SK-N-SH treated with all-trans-retinoic acid at 6 μM for 48 hours (cell line): Measurements from ENCODE around the gene DOCK7.
A peak's percentile ranks its signal among the peaks of the same experiment; 100 is the strongest.
"Not testable (repeated sequence)": the region's sequence is repeated elsewhere in the genome, so short reads cannot be mapped to it uniquely, and the experiment has no call there.

ENCODE experiments used
- ATAC-seq: fragments of 200-7000 bp; cut with Tn5 transposase; 3 replicates; pipeline ENCODE4 v1.9.1; 2020; ENCODE audit warnings: mild to moderate bottlenecking, moderate library complexity
- ARNTL ChIP-seq: fragments of 450-650 bp; formaldehyde crosslinking; IDR thresholded peaks from 2 replicates; pipeline ENCODE4 v1.5.0; 2020; ENCODE audit warnings: low read depth, mild to moderate bottlenecking, moderate library complexity, borderline replicate concordance
- BACH2 ChIP-seq: fragments of 250-450 bp; sonication (Bioruptor Pico); IDR thresholded peaks from 2 replicates; pipeline ENCODE4 v1.9.0; 2021; ENCODE audit warnings: mild to moderate bottlenecking, borderline replicate concordance
- ESRRG ChIP-seq: fragments of 250-450 bp; sonication (Bioruptor Pico); IDR thresholded peaks from 2 replicates; pipeline ENCODE4 v1.6.1; 2021; ENCODE audit warnings: mild to moderate bottlenecking
- GLIS3 ChIP-seq: fragments of 250-450 bp; sonication (Bioruptor Pico); IDR thresholded peaks from 2 replicates; pipeline ENCODE4 v1.5.0; 2020; ENCODE audit warnings: mild to moderate bottlenecking, moderate library complexity
- OSR1 ChIP-seq: fragments of 250-450 bp; sonication (Bioruptor Pico); IDR thresholded peaks from 2 replicates; pipeline ENCODE4 v1.8.0; 2022; ENCODE audit warnings: moderate library complexity, mild to moderate bottlenecking, inconsistent platforms
- PPARA ChIP-seq: fragments of 250-450 bp; sonication (Bioruptor Pico); IDR thresholded peaks from 2 replicates; pipeline ENCODE4 v1.5.0; 2020; ENCODE audit warnings: mild to moderate bottlenecking, borderline replicate concordance
- SNAI2 ChIP-seq: fragments of 250-450 bp; sonication (Bioruptor Pico); IDR thresholded peaks from 2 replicates; pipeline ENCODE4 v1.5.0; 2020; ENCODE audit warnings: mild to moderate bottlenecking, moderate library complexity
- TCF4 ChIP-seq: fragments of 250-450 bp; sonication (Bioruptor Pico); IDR thresholded peaks from 2 replicates; pipeline ENCODE4 v1.8.0; 2021; ENCODE audit warnings: mild to moderate bottlenecking, moderate library complexity, borderline replicate concordance
- TOX ChIP-seq: fragments of 250-450 bp; sonication (Bioruptor Pico); IDR thresholded peaks from 2 replicates; pipeline ENCODE4 v1.8.0; 2021; ENCODE audit warnings: mild to moderate bottlenecking, moderate library complexity, borderline replicate concordance
- ZC3H10 ChIP-seq: fragments of 250-450 bp; sonication (Bioruptor Pico); IDR thresholded peaks from 2 replicates; pipeline ENCODE4 v1.5.1; 2021; ENCODE audit warnings: mild to moderate bottlenecking, moderate library complexity
- ZFP3 ChIP-seq: fragments of 250-450 bp; sonication (Bioruptor Pico); IDR thresholded peaks from 2 replicates; pipeline ENCODE4 v1.5.0; 2020; ENCODE audit warnings: mild to moderate bottlenecking, moderate library complexity
- ZFP30 ChIP-seq: fragments of 450-650 bp; formaldehyde crosslinking; IDR thresholded peaks from 2 replicates; pipeline ENCODE4 v1.5.0; 2022; ENCODE audit warnings: mild to moderate bottlenecking, moderate library complexity
- ZNF70 ChIP-seq: fragments of 450-650 bp; formaldehyde crosslinking; IDR thresholded peaks from 2 replicates; pipeline ENCODE4 v1.5.0; 2020; ENCODE audit warnings: mild to moderate bottlenecking, moderate library complexity
- ZNF8 ChIP-seq: fragments of 450-650 bp; formaldehyde crosslinking; IDR thresholded peaks from 2 replicates; pipeline ENCODE4 v1.5.0; 2020; ENCODE audit warnings: mild to moderate bottlenecking, moderate library complexity
- TF ChIP-seq, protein P1 (sequence below): fragments of 250-450 bp; sonication (Bioruptor Pico); IDR thresholded peaks from 2 replicates; pipeline ENCODE4 v1.5.1; 2021; ENCODE audit warnings: mild to moderate bottlenecking, moderate library complexity
- TF ChIP-seq, protein P2 (sequence below): fragments of 250-450 bp; sonication (Bioruptor Pico); IDR thresholded peaks from 2 replicates; pipeline ENCODE4 v1.8.0; 2020; ENCODE audit warnings: mild to moderate bottlenecking, moderate library complexity, borderline replicate concordance
- TF ChIP-seq, protein P3 (sequence below): fragments of 250-450 bp; sonication (Bioruptor Pico); IDR thresholded peaks from 2 replicates; pipeline ENCODE4 v1.8.0; 2021; ENCODE audit warnings: low read depth, mild to moderate bottlenecking, moderate library complexity, borderline replicate concordance

DOCK7 gene

DNA sequence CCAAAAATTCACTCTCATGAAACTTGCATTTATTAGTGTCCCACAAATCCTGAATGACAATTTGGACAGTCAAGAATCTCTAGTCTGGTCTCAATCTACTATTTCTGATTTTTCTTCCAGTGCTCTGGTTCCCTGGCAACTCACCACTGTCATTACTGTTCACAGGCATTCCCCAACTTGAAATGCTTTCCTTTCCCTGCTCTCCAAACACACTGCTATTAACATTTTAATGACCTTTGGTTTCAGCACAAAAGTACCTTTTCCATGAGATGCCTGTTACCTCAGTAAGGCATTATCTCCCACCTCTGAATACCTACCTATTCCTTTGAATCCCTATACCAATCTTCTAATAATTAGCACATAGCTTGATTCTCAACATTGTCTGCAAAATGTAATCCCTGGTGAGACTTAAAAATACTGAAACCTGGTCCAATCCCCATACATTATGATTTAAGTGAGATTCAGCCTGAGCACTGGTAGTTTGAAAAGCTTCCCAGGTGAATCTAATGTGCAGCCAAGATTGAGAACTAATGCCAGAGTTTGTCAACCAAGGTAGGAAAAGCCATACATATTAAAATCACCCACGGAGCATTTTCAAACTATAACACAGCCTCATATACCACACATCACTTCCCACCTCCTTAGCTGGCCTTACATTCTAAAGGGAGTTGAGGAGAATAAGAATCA lies 102.6 kb downstream of the DOCK7 start:
- no peak for ATAC-seq
- TF ChIP-seq, protein P1, sequence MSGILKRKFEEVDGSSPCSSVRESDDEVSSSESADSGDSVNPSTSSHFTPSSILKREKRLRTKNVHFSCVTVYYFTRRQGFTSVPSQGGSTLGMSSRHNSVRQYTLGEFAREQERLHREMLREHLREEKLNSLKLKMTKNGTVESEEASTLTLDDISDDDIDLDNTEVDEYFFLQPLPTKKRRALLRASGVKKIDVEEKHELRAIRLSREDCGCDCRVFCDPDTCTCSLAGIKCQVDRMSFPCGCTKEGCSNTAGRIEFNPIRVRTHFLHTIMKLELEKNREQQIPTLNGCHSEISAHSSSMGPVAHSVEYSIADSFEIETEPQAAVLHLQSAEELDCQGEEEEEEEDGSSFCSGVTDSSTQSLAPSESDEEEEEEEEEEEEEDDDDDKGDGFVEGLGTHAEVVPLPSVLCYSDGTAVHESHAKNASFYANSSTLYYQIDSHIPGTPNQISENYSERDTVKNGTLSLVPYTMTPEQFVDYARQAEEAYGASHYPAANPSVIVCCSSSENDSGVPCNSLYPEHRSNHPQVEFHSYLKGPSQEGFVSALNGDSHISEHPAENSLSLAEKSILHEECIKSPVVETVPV (CRISPR knock-in tag) = no peak
- no peak for TF ChIP-seq PPARA (CRISPR knock-in tag)
- no peak for TF ChIP-seq ZFP30 (CRISPR knock-in tag)
- TF ChIP-seq, protein P2, sequence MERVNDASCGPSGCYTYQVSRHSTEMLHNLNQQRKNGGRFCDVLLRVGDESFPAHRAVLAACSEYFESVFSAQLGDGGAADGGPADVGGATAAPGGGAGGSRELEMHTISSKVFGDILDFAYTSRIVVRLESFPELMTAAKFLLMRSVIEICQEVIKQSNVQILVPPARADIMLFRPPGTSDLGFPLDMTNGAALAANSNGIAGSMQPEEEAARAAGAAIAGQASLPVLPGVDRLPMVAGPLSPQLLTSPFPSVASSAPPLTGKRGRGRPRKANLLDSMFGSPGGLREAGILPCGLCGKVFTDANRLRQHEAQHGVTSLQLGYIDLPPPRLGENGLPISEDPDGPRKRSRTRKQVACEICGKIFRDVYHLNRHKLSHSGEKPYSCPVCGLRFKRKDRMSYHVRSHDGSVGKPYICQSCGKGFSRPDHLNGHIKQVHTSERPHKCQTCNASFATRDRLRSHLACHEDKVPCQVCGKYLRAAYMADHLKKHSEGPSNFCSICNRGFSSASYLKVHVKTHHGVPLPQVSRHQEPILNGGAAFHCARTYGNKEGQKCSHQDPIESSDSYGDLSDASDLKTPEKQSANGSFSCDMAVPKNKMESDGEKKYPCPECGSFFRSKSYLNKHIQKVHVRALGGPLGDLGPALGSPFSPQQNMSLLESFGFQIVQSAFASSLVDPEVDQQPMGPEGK (CRISPR knock-in tag) = no peak
- TF ChIP-seq ARNTL (CRISPR knock-in tag) = no peak

DNA sequence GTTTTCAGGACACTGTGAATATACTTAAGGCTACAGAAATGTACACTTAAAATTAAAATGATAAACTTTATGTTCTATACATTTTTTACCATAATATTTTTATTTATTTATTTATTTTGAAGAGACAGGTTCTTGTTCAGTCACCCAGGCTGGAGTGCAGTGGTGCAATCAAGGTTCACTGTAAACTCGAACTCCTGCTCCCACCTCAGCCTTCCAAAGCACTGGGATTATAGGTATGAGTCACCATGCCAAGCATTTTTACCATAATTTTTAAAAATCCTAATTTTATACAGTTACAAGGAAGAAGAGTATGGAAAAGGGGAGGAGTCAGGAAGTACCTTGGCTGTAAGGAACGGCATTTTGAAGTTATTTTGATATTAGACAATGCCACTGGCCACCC lies 114.5 kb downstream of the DOCK7 start:
- no peak for TF ChIP-seq TOX
- no peak for TF ChIP-seq ESRRG (CRISPR knock-in tag)
- no peak for TF ChIP-seq ZNF8 (CRISPR knock-in tag)
- TF ChIP-seq ZFP30 (CRISPR knock-in tag) = no peak
- no peak for TF ChIP-seq GLIS3 (CRISPR knock-in tag)
- no peak for TF ChIP-seq ZFP3 (CRISPR knock-in tag)
- TF ChIP-seq BACH2 = no peak
- TF ChIP-seq TCF4 (CRISPR knock-in tag) = no peak
- TF ChIP-seq ZNF70 = no peak
- TF ChIP-seq PPARA (CRISPR knock-in tag) = no peak
- no peak for ATAC-seq

DNA sequence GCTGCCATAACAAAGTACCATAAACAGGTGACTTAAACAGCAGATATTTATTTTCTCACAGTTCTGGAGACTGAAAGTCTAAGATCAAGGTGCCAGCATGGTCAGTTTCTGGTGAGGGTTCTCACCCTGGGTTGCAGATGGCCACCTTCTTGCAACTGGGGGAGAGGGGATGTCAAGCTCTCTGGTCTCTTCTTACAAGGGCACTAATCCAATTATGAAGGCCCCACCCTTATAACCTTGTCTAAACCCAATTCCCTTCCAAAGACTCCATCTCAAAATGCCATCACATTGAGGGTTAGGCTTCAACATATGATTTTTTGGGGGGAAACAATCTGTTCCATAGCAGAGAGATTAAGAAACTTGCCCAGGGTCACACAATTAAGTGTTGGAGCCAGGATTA lies 115.7 kb downstream of the DOCK7 start:
- no peak for ATAC-seq

DNA sequence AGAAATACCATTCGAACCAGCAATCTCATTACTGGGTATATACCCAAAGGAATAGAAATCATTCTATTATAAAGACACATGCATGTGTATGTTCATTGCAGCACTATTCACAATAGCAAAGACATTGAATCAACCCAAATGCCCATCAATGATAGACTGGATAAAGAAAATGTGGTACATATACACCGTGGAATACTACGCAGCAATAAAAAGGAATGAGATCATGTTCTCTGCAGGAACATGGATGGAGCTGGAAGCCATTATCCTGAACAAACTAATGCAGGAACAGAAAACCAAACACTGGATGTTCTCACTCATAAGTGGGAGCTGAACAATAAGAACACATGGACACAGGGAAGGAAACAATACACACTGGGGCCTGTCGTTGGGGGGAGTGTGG lies 116.7 kb downstream of the DOCK7 start:
- not testable (repeated sequence) for ATAC-seq
- TF ChIP-seq ZNF8 (CRISPR knock-in tag) = peak; percentile 78
- TF ChIP-seq, all 23 proteins: peak for 1; not testable (repeated sequence) for 22

More for the DNA sequence above, 115.7 kb downstream of the DOCK7 start:
- no peak for TF ChIP-seq SNAI2 (CRISPR knock-in tag)
- no peak for TF ChIP-seq BACH2
- TF ChIP-seq ESRRG (CRISPR knock-in tag) = no peak
- no peak for TF ChIP-seq TCF4 (CRISPR knock-in tag)
- TF ChIP-seq ZFP3 (CRISPR knock-in tag) = no peak
- TF ChIP-seq ZC3H10 (CRISPR knock-in tag) = no peak
- TF ChIP-seq GLIS3 (CRISPR knock-in tag) = no peak
- TF ChIP-seq, protein P1 (CRISPR knock-in tag) = no peak
- TF ChIP-seq OSR1 = no peak
- TF ChIP-seq, protein P3, sequence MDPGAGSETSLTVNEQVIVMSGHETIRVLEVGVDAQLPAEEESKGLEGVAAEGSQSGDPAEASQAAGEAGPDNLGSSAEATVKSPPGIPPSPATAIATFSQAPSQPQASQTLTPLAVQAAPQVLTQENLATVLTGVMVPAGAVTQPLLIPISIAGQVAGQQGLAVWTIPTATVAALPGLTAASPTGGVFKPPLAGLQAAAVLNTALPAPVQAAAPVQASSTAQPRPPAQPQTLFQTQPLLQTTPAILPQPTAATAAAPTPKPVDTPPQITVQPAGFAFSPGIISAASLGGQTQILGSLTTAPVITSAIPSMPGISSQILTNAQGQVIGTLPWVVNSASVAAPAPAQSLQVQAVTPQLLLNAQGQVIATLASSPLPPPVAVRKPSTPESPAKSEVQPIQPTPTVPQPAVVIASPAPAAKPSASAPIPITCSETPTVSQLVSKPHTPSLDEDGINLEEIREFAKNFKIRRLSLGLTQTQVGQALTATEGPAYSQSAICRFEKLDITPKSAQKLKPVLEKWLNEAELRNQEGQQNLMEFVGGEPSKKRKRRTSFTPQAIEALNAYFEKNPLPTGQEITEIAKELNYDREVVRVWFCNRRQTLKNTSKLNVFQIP (CRISPR knock-in tag) = no peak
- TF ChIP-seq ZNF8 (CRISPR knock-in tag) = no peak

DNA sequence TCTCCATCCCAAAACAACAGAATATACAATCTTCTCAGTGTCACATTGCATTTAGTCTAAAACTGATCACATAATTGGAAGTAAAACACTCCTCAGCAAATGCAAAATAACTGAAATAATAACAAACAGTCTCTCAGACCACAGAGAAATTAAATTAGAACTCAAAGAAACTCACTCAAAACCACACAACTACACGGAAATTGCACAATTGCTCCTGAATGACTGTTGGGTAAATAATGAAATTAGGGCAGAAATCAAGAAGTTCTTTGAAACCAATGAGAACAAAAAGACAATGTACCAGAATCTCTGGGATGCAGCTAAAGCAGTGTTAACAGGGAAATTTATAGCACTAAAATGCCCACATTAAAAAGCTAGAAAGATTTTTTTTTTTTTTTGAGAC lies 120.3 kb downstream of the DOCK7 start:
- ATAC-seq = not testable (repeated sequence)

DNA sequence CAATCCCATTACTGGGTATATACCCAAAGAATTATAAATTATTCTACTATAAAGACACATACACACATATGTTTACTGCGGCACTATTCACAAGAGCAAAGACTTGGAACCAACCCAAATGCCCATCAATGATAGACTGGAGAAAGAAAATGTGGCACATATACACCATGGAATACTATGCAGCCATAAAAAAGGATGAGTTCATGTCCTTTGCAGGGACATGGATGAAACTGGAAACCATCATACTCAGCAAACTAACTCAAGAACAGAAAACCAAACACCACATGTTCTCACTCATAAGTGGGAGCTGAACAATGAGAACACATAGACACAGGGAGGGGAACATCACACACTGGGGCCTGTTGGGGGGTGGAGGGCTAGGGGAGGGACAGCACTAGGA lies 121.0 kb downstream of the DOCK7 start:
- ATAC-seq = not testable (repeated sequence)
